MM.1S (cell line): Measurements from ENCODE around the gene R3HDM4.

ENCODE experiments used
- DNase-seq: peaks from one replicate; pipeline ENCODE4 v3.0.0-alpha.2; 2015
- H2AFZ ChIP-seq: fragments of 300-600 bp; sonication (generic); 2 replicates; pipeline ENCODE4 v1.6.0; 2016; ENCODE audit warnings: antibody characterized with exemption, low read length
- H3F3A ChIP-seq: fragments of 300-600 bp; sonication (generic); 2 replicates; pipeline ENCODE4 v1.6.1; 2016; ENCODE audit warnings: mild to moderate bottlenecking, antibody characterized with exemption, low read length, moderate library complexity, mixed read lengths; ENCODE audit not compliant: insufficient read depth
- H3K27ac ChIP-seq: fragments of 300-600 bp; sonication (generic); 2 replicates; pipeline ENCODE4 v1.5.1; 2016; ENCODE audit warnings: mild to moderate bottlenecking, low read length
- H3K27me3 ChIP-seq: fragments of 300-600 bp; sonication (generic); replicated peaks from 2 replicates; pipeline ENCODE4 v1.6.0; 2016; ENCODE audit warnings: low read length; ENCODE audit not compliant: insufficient read depth
- H3K36me3 ChIP-seq: fragments of 300-600 bp; sonication (generic); replicated peaks from 2 replicates; pipeline ENCODE4 v1.6.1; 2016; ENCODE audit warnings: mild to moderate bottlenecking, low read length, mixed read lengths; ENCODE audit not compliant: insufficient read depth
- H3K4me1 ChIP-seq: fragments of 300-600 bp; sonication (generic); 2 replicates; pipeline ENCODE4 v1.6.1; 2016; ENCODE audit warnings: low read length, mixed read lengths
- H3K4me2 ChIP-seq: fragments of 300-600 bp; sonication (generic); 2 replicates; pipeline ENCODE4 v1.6.0; 2016; ENCODE audit warnings: low read depth, low read length
- H3K4me3 ChIP-seq: fragments of 300-600 bp; sonication (generic); 2 replicates; pipeline ENCODE4 v1.5.1; 2016; ENCODE audit warnings: low read length, mixed read lengths
- H3K79me2 ChIP-seq: fragments of 300-600 bp; sonication (generic); 2 replicates; pipeline ENCODE4 v1.6.1; 2016; ENCODE audit warnings: mixed run types, low read length, mixed read lengths
- H3K9ac ChIP-seq: fragments of 300-600 bp; sonication (generic); 2 replicates; pipeline ENCODE4 v1.6.1; 2016; ENCODE audit warnings: low read length, mixed read lengths
- H3K9me2 ChIP-seq: fragments of 300-600 bp; sonication (generic); replicated peaks from 2 replicates; pipeline ENCODE4 v1.6.1; 2016; ENCODE audit warnings: mild to moderate bottlenecking, low read length, mixed read lengths; ENCODE audit not compliant: insufficient read depth
- H3K9me3 ChIP-seq: fragments of 300-600 bp; sonication (generic); replicated peaks from 2 replicates; pipeline ENCODE4 v1.6.1; 2016; ENCODE audit warnings: mild to moderate bottlenecking, low read length, mixed read lengths; ENCODE audit not compliant: insufficient read depth
- H4K20me1 ChIP-seq: fragments of 300-600 bp; sonication (generic); 2 replicates; pipeline ENCODE4 v1.6.1; 2016; ENCODE audit warnings: mild to moderate bottlenecking, low read length, moderate library complexity, mixed read lengths; ENCODE audit not compliant: insufficient read depth
- EZH2 ChIP-seq: fragments of 300-600 bp; sonication (generic); optimal IDR thresholded peaks from 2 replicates; pipeline ENCODE3; 2017; ENCODE audit warnings: low read depth, mild to moderate bottlenecking, antibody characterized with exemption, low read length, mixed read lengths
- EZH2phosphoT487 ChIP-seq: fragments of 300-600 bp; sonication (generic); IDR thresholded peaks from 2 replicates; pipeline ENCODE4 v1.6.1; 2018; ENCODE audit warnings: antibody characterized with exemption, low read length
- TF ChIP-seq, protein P1 (sequence below): fragments of 300-600 bp; sonication (generic); IDR thresholded peaks from 2 replicates; pipeline ENCODE4 v1.5.1; 2016; ENCODE audit warnings: antibody characterized with exemption, low read length, mixed read lengths

The R3HDM4 gene

GRCh38 chr19:933553-933882 lies 20.5 kb upstream of the R3HDM4 start:
- no peak overlapping the region for H3K4me2 ChIP-seq
- H3K9ac ChIP-seq: no peak overlapping the region
- no peak overlapping the region for H3K4me3 ChIP-seq
- no peak overlapping the region for H3K27ac ChIP-seq
- H3K9me3 ChIP-seq: no peaks in the 10 kb centered on the region
- H3K27me3 ChIP-seq: no peaks in the 10 kb centered on the region
- TF ChIP-seq EZH2 (no peak), EZH2phosphoT487 (no peak)
- TF ChIP-seq, protein P1, sequence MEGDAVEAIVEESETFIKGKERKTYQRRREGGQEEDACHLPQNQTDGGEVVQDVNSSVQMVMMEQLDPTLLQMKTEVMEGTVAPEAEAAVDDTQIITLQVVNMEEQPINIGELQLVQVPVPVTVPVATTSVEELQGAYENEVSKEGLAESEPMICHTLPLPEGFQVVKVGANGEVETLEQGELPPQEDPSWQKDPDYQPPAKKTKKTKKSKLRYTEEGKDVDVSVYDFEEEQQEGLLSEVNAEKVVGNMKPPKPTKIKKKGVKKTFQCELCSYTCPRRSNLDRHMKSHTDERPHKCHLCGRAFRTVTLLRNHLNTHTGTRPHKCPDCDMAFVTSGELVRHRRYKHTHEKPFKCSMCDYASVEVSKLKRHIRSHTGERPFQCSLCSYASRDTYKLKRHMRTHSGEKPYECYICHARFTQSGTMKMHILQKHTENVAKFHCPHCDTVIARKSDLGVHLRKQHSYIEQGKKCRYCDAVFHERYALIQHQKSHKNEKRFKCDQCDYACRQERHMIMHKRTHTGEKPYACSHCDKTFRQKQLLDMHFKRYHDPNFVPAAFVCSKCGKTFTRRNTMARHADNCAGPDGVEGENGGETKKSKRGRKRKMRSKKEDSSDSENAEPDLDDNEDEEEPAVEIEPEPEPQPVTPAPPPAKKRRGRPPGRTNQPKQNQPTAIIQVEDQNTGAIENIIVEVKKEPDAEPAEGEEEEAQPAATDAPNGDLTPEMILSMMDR: no peak
- H3K36me3 ChIP-seq: no peaks in the 10 kb centered on the region
- peaks cover 43% of the 10 kb centered on the region for H3K79me2 ChIP-seq
- no peak for DNase-seq
- H3F3A ChIP-seq: no peaks in the 10 kb centered on the region
- H3K4me1 ChIP-seq: no peaks in the 10 kb centered on the region
- H2AFZ ChIP-seq: no peak overlapping the region
- H3K9me2 ChIP-seq: no peaks in the 10 kb centered on the region
- H4K20me1 ChIP-seq: no peaks in the 10 kb centered on the region

GRCh38 chr19:932648-933552 lies 19.9 kb upstream of the R3HDM4 start:
- H3K4me2 ChIP-seq: no peak overlapping the region
- H3K27me3 ChIP-seq: no peaks in the 10 kb centered on the region
- H3K27ac ChIP-seq: no peak overlapping the region
- H3K36me3 ChIP-seq: no peaks in the 10 kb centered on the region
- DNase-seq: no peak
- no peaks in the 10 kb centered on the region for H3K9me2 ChIP-seq
- no peaks in the 10 kb centered on the region for H4K20me1 ChIP-seq
- H3K9me3 ChIP-seq: no peaks in the 10 kb centered on the region
- TF ChIP-seq EZH2 (no peak), EZH2phosphoT487 (no peak)
- H3K79me2 ChIP-seq: peaks cover 43% of the 10 kb centered on the region
- H2AFZ ChIP-seq: no peak overlapping the region
- no peaks in the 10 kb centered on the region for H3F3A ChIP-seq
- no peaks in the 10 kb centered on the region for H3K4me1 ChIP-seq
- H3K9ac ChIP-seq: no peak overlapping the region
- H3K4me3 ChIP-seq: no peak overlapping the region

- H3K4me1 ChIP-seq: no peaks in the 10 kb centered on the region
- H3K4me2 ChIP-seq: no peak overlapping the region
- DNase-seq: no peak
- H3K27ac ChIP-seq: no peak overlapping the region
- H3K36me3 ChIP-seq: no peaks in the 10 kb centered on the region
- H3K9ac ChIP-seq: no peak overlapping the region
- H3K79me2 ChIP-seq: peaks cover 46% of the 10 kb centered on the region
- no peak overlapping the region for H2AFZ ChIP-seq
- no peaks in the 10 kb centered on the region for H3K9me3 ChIP-seq
- no peak overlapping the region for H3K4me3 ChIP-seq
- H3F3A ChIP-seq: no peaks in the 10 kb centered on the region
- H4K20me1 ChIP-seq: no peaks in the 10 kb centered on the region
- H3K9me2 ChIP-seq: no peaks in the 10 kb centered on the region
- H3K27me3 ChIP-seq: no peaks in the 10 kb centered on the region
- TF ChIP-seq EZH2phosphoT487 (no peak), EZH2 (no peak)
- TF ChIP-seq, protein P1: no peak
These were observed 19.0 kb upstream of the R3HDM4 start for GRCh38 chr19:931860-932647.
